Measurements from ENCODE around the gene IRGC.
A peak's percentile ranks its signal among the peaks of the same experiment; 100 is the strongest.
"Not testable (repeated sequence)": the region's sequence is repeated elsewhere in the genome, so short reads cannot be mapped to it uniquely, and the experiment has no call there.

Gene IRGC

GRCh38 chr19:43752287-43752875 is 36.5 kb downstream of the IRGC start:
- DNase-seq (ENCODE audit: low read depth in 2 of 3, low spot score in 1 of 3): no peak

GRCh38 chr19:43754253-43754502 is 38.3 kb downstream of the IRGC start:
- no peak for DNase-seq (ENCODE audit: low read depth in 2 of 3, low spot score in 1 of 3)

GRCh38 chr19:43754503-43755255 is 38.8 kb downstream of the IRGC start, which contains the start of gene SMG9:
SMG9 (minus strand) TSS chr19:43754962; CDS start chr19:43750741, 4,221 bp downstream.
- DNase-seq (ENCODE audit: low read depth in 2 of 3, low spot score in 1 of 3): peak; percentile 94 to 97 (median 97)

- DNase-seq (ENCODE audit: low read depth in 2 of 3, low spot score in 1 of 3): peak; percentile 68 to 81 (median 75)
Measured at GRCh38 chr19:43755256-43755801, 39.5 kb downstream of the IRGC start.

GRCh38 chr19:43759515-43759914 is 43.6 kb downstream of the IRGC start:
- DNase-seq (ENCODE audit: low read depth in 2 of 3, low spot score in 1 of 3): no peak

GRCh38 chr19:43760941-43761340 is 45.1 kb downstream of the IRGC start:
- DNase-seq (ENCODE audit: low read depth in 2 of 3, low spot score in 1 of 3): no peak

- no peak for DNase-seq (ENCODE audit: low read depth in 2 of 3, low spot score in 1 of 3)
Measured at GRCh38 chr19:43762814-43763213, 46.9 kb downstream of the IRGC start.

- DNase-seq (ENCODE audit: low read depth in 2 of 3, low spot score in 1 of 3): no peak
Measured at GRCh38 chr19:43763473-43763939, 47.6 kb downstream of the IRGC start.

GRCh38 chr19:43764684-43765083 is 48.8 kb downstream of the IRGC start:
- not testable (repeated sequence) for DNase-seq (ENCODE audit: low read depth in 2 of 3, low spot score in 1 of 3)

- peak; percentile 75 to 86 (median 85) for DNase-seq (ENCODE audit: low read depth in 2 of 3, low spot score in 1 of 3)
Measured at GRCh38 chr19:43765109-43765876, 49.4 kb downstream of the IRGC start.

- DNase-seq (ENCODE audit: low read depth in 2 of 3, low spot score in 1 of 3): no peak
Measured at GRCh38 chr19:43766755-43767043, 50.8 kb downstream of the IRGC start.

GRCh38 chr19:43767316-43767715 is 51.4 kb downstream of the IRGC start:
- DNase-seq (ENCODE audit: low read depth in 2 of 3, low spot score in 1 of 3): no peak

GRCh38 chr19:43767818-43768217 is 51.9 kb downstream of the IRGC start:
- no peak for DNase-seq (ENCODE audit: low read depth in 2 of 3, low spot score in 1 of 3)

GRCh38 chr19:43768273-43769050 is 52.6 kb downstream of the IRGC start:
- DNase-seq (ENCODE audit: low read depth in 2 of 3, low spot score in 1 of 3): no peak

GRCh38 chr19:43769256-43769655 is 53.4 kb downstream of the IRGC start:
- DNase-seq (ENCODE audit: low read depth in 2 of 3, low spot score in 1 of 3): no peak

All from stimulated activated CD4-positive, alpha-beta T cell treated with anti-CD3 and anti-CD28 coated beads, Interleukin-12 subunit alpha, Interleukin-12 subunit beta, amount 100 ng/mL, for 48 hours (primary cell).